ENCODE results near the gene TUBB6. TPM values are rescaled to one million over a fixed set of nuclear protein-coding genes. Genes with fewer than 3 reads are reported as not detected.

TUBB6 gene
- total and polyA plus RNA-seq, 2 donors (not counting 3 experiments of a cell fraction or from before 2014, with no cell fraction given) = 440 to 747 TPM

GRCh38 chr18:12345491-12346239 lies 37.6 kb downstream of the TUBB6 start:
- Histone ChIP-seq H3K9ac (replicated peaks; ENCODE audit: extremely low read depth, insufficient read depth, low read length) (no peak overlapping the region), H3K4me2 (ENCODE audit: insufficient read depth, low read length) (no peak overlapping the region), H3K4me3 (replicated peaks in 1 of 3; ENCODE audit: insufficient read depth in 1 of 3, low read depth in 1 of 3, low read length in 3 of 3) (no peak overlapping the region), H3K36me3 (ENCODE audit: control insufficient read depth in 2 of 2, extremely low read depth in 1 of 2, insufficient read depth in 2 of 2, low read length in 2 of 2) (peaks cover 4 to 22% of the 10 kb centered on the region in 2 experiments), H3K9me1 (replicated peaks; ENCODE audit: control insufficient read depth, extremely low read depth, insufficient read depth, low read length) (no peaks in the 10 kb centered on the region), H3K4me1 (ENCODE audit: control insufficient read depth, extremely low read depth, insufficient read depth, low read length) (no peaks in the 10 kb centered on the region), H3K79me2 (ENCODE audit: control insufficient read depth, insufficient read depth, low read length) (no peaks in the 10 kb centered on the region), H3K27ac (ENCODE audit: insufficient read depth, low read depth, low read length) (no peak overlapping the region), H4K20me1 (replicated peaks; ENCODE audit: control insufficient read depth, extremely low read depth, insufficient read depth, low read length) (no peaks in the 10 kb centered on the region), H2AFZ (ENCODE audit: low read depth, low read length) (no peak overlapping the region), H3K27me3 (ENCODE audit: control insufficient read depth in 2 of 2, insufficient read depth in 2 of 2, low read length in 2 of 2) (no peaks in the 10 kb centered on the region), H3K9me3 (replicated peaks; ENCODE audit: control insufficient read depth, insufficient read depth, low read length) (no peaks in the 10 kb centered on the region)
- no TSS peak for BruUV-seq (replicated peaks)
- ChIA-PET CTCF (interaction anchor here (1.6 kb wide), 1 partner anchor 18 kb away, joined by 5 read pairs; no protein-coding TSS in a partner anchor), POLR2A (no interaction called here)
- FAIRE-seq = no peak
- no peak for DNase-seq (ENCODE audit: low read depth, low spot score)
- dilution Hi-C loops (cut with MboI; ENCODE audit: extremely low pct_ligation_motif_present, low sequenced_read_pairs) (no loop called here), intact Hi-C loops (cut with micrococcal nuclease) (no loop called here)
- TF ChIP-seq POLR2AphosphoS5 (IDR thresholded peaks at IDR 0.05; ENCODE audit: insufficient read depth, low read depth, low read length) (no peak), GATA2 (IDR thresholded peaks at IDR 0.05; ENCODE audit: insufficient read depth, insufficient read length, low read depth, low read length) (no peak), EZH2 (IDR thresholded peaks at IDR 0.05; ENCODE audit: borderline replicate concordance, low read depth, low read length, severe bottlenecking) (no peak), FOS (IDR thresholded peaks at IDR 0.05; ENCODE audit: borderline replicate concordance, insufficient read depth, low read length) (no peak), MYC (IDR thresholded peaks at IDR 0.05; ENCODE audit: low read depth, low read length) (no peak), JUN (IDR thresholded peaks at IDR 0.05; ENCODE audit: borderline replicate concordance, insufficient read depth, insufficient read length, low read depth) (no peak), POLR2A (IDR thresholded peaks at IDR 0.05; ENCODE audit: low read depth, low read length) (no peak)
- TF ChIP-seq, protein P1, sequence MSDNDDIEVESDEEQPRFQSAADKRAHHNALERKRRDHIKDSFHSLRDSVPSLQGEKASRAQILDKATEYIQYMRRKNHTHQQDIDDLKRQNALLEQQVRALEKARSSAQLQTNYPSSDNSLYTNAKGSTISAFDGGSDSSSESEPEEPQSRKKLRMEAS (IDR thresholded peaks at IDR 0.05; ENCODE audit: insufficient read depth, insufficient read length) = no peak
- TF ChIP-seq, protein P2, sequence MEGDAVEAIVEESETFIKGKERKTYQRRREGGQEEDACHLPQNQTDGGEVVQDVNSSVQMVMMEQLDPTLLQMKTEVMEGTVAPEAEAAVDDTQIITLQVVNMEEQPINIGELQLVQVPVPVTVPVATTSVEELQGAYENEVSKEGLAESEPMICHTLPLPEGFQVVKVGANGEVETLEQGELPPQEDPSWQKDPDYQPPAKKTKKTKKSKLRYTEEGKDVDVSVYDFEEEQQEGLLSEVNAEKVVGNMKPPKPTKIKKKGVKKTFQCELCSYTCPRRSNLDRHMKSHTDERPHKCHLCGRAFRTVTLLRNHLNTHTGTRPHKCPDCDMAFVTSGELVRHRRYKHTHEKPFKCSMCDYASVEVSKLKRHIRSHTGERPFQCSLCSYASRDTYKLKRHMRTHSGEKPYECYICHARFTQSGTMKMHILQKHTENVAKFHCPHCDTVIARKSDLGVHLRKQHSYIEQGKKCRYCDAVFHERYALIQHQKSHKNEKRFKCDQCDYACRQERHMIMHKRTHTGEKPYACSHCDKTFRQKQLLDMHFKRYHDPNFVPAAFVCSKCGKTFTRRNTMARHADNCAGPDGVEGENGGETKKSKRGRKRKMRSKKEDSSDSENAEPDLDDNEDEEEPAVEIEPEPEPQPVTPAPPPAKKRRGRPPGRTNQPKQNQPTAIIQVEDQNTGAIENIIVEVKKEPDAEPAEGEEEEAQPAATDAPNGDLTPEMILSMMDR (IDR thresholded peaks at IDR 0.05; ENCODE audit: extremely low read depth in 1 of 2, insufficient read depth in 1 of 2, low read depth in 1 of 2, low read length in 2 of 2) = no peak

All from endothelial cell of umbilical vein (primary cell).